Loucy (cell line): ENCODE results near the gene ORMDL3.
"Not testable (repeated sequence)": the region's sequence is repeated elsewhere in the genome, so short reads cannot be mapped to it uniquely, and the experiment has no call there.

Source experiments
- H2AFZ ChIP-seq: fragments of 200-600 bp; sonication (generic); 2 replicates; pipeline ENCODE4 v1.6.0; 2016; ENCODE audit warnings: antibody characterized with exemption, mild to moderate bottlenecking, low read length, moderate library complexity
- H3F3A ChIP-seq: fragments of 200-600 bp; 2 replicates; pipeline ENCODE4 v1.6.0; 2016; ENCODE audit warnings: antibody characterized with exemption, low read depth, mild to moderate bottlenecking
- H3K27me3 ChIP-seq: fragments of 200-600 bp; sonication (generic); 2 replicates; pipeline ENCODE4 v1.6.1; 2014; ENCODE audit warnings: low read length, mild to moderate bottlenecking; ENCODE audit not compliant: insufficient read depth, poor library complexity, severe bottlenecking
- H3K36me3 ChIP-seq: fragments of 200-600 bp; sonication (generic); 2 replicates; pipeline ENCODE4 v1.6.1; 2016; ENCODE audit warnings: low read length; ENCODE audit not compliant: insufficient read depth
- H3K4me1 ChIP-seq: fragments of 200-600 bp; sonication (generic); 2 replicates; pipeline ENCODE4 v1.5.1; 2014; ENCODE audit warnings: low read length, mild to moderate bottlenecking; ENCODE audit not compliant: insufficient read depth, poor library complexity, severe bottlenecking
- H3K4me2 ChIP-seq: fragments of 200-600 bp; sonication (generic); 2 replicates; pipeline ENCODE4 v1.6.0; 2014; ENCODE audit warnings: antibody characterized with exemption, low read length, low read depth, mild to moderate bottlenecking; ENCODE audit not compliant: poor library complexity, severe bottlenecking
- H3K4me3 ChIP-seq: fragments of 200-600 bp; sonication (generic); 2 replicates; pipeline ENCODE4 v1.5.1; 2014; ENCODE audit warnings: low read length, mild to moderate bottlenecking, mixed read lengths; ENCODE audit not compliant: poor library complexity, severe bottlenecking
- H3K79me2 ChIP-seq: fragments of 200-600 bp; sonication (generic); 2 replicates; pipeline ENCODE4 v1.6.1; 2014; ENCODE audit warnings: low read length; ENCODE audit not compliant: insufficient read depth
- H3K9ac ChIP-seq: fragments of 200-600 bp; sonication (generic); 2 replicates; pipeline ENCODE4 v1.6.0; 2014; ENCODE audit warnings: mild to moderate bottlenecking, low read depth, low read length, moderate library complexity; ENCODE audit not compliant: poor library complexity, severe bottlenecking
- H3K9me2 ChIP-seq: fragments of 200-600 bp; sonication (generic); replicated peaks from 2 replicates; pipeline ENCODE4 v1.6.1; 2016; ENCODE audit warnings: low read depth, low read length, mixed read lengths
- H3K9me3 ChIP-seq: fragments of 200-600 bp; sonication (generic); 2 replicates; pipeline ENCODE4 v1.6.1; 2014; ENCODE audit warnings: mild to moderate bottlenecking, antibody characterized with exemption, low read length, low read depth; ENCODE audit not compliant: insufficient read depth
- H4K20me1 ChIP-seq: fragments of 200-600 bp; sonication (generic); 2 replicates; pipeline ENCODE4 v1.6.0; 2014; ENCODE audit warnings: antibody characterized with exemption, low read length, mild to moderate bottlenecking; ENCODE audit not compliant: insufficient read depth, poor library complexity, severe bottlenecking
- EZH2phosphoT487 ChIP-seq: fragments of 200-600 bp; IDR thresholded peaks from 2 replicates; pipeline ENCODE4 v1.6.1; 2018; ENCODE audit warnings: antibody characterized with exemption, mild to moderate bottlenecking, moderate library complexity, borderline replicate concordance
- TF ChIP-seq, protein P1 (sequence below): fragments of 200-600 bp; sonication (generic); conservative IDR thresholded peaks from 2 replicates; pipeline ENCODE4 v1.5.1; 2014; ENCODE audit warnings: mild to moderate bottlenecking, antibody characterized with exemption, low read length

ORMDL3 gene

DNA sequence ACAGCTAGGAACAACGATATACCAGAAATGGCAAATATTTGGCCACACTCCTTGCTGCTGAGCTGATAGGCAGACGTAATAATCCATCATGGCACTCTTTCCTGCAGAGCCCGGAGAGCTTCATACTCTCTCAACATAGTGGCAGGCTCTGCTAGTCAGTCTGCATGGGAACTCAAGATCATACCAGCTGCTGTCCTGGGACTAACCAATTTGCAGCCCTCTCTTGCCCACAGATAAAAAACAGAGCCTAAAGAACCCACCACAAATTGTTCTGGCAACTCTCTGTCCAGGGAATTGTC, 22.5 kb downstream of the ORMDL3 start:
- H3K4me1 ChIP-seq = peaks cover 8% of the 10 kb centered on the region
- no peak overlapping the region for H2AFZ ChIP-seq
- H3K4me2 ChIP-seq = no peak overlapping the region
- no peaks in the 10 kb centered on the region for H3K27me3 ChIP-seq
- H3K9me3 ChIP-seq = no peaks in the 10 kb centered on the region
- no peak overlapping the region for H3K4me3 ChIP-seq
- no peak overlapping the region for H3K9ac ChIP-seq
- TF ChIP-seq, protein P1, sequence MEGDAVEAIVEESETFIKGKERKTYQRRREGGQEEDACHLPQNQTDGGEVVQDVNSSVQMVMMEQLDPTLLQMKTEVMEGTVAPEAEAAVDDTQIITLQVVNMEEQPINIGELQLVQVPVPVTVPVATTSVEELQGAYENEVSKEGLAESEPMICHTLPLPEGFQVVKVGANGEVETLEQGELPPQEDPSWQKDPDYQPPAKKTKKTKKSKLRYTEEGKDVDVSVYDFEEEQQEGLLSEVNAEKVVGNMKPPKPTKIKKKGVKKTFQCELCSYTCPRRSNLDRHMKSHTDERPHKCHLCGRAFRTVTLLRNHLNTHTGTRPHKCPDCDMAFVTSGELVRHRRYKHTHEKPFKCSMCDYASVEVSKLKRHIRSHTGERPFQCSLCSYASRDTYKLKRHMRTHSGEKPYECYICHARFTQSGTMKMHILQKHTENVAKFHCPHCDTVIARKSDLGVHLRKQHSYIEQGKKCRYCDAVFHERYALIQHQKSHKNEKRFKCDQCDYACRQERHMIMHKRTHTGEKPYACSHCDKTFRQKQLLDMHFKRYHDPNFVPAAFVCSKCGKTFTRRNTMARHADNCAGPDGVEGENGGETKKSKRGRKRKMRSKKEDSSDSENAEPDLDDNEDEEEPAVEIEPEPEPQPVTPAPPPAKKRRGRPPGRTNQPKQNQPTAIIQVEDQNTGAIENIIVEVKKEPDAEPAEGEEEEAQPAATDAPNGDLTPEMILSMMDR = no peak
- no peak for TF ChIP-seq EZH2phosphoT487
- no peaks in the 10 kb centered on the region for H3K36me3 ChIP-seq
- no peaks in the 10 kb centered on the region for H3F3A ChIP-seq
- H3K9me2 ChIP-seq = no peaks in the 10 kb centered on the region
- no peaks in the 10 kb centered on the region for H3K79me2 ChIP-seq
- H4K20me1 ChIP-seq = no peaks in the 10 kb centered on the region

DNA sequence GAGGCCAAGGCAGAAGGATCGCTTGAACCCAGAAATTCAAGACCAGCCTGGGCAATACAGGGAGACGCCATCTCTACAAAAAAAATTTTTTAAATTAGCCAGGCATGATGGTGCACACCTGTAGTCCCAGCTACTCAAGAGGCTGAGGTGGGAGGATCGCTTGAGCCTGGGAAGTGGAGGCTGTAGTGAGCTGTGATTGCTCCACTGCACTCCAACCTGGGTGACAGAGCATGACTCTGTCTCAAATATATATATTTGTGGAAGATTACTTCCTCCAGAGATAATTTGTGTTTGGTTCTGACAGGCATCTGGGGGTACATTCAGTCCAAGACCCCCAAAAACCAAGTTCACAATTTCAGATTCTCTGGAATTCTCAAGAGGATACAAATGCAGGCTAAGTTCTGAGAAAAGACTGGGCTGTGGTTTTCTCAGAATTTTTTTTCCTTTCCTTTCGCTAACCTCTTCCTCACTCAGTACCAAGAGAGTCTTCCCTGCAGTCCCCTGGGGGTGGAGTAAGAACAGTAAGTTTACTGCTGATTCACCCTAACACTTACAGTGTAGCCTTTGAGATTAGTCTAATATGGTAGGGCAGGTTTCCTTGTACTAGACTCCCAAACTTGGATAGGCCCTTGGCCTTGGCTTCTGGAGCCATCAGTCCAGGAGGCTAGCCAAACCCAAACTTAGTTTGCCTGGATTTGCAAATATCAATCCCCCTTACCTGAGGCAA, 24.1 kb downstream of the ORMDL3 start:
- Histone ChIP-seq H2AFZ (no peak overlapping the region), H3K4me2 (peak overlapping the region; percentile 32), H3K79me2 (no peaks in the 10 kb centered on the region), H3K9ac (no peak overlapping the region), H3F3A (no peaks in the 10 kb centered on the region), H3K4me1 (peaks cover 8% of the 10 kb centered on the region), H3K9me2 (no peaks in the 10 kb centered on the region), H3K36me3 (no peaks in the 10 kb centered on the region), H3K27me3 (no peaks in the 10 kb centered on the region), H3K9me3 (no peaks in the 10 kb centered on the region), H3K4me3 (peak overlapping the region; percentile 19), H4K20me1 (no peaks in the 10 kb centered on the region)
- TF ChIP-seq, protein P1 = no peak
- TF ChIP-seq EZH2phosphoT487 = no peak

DNA sequence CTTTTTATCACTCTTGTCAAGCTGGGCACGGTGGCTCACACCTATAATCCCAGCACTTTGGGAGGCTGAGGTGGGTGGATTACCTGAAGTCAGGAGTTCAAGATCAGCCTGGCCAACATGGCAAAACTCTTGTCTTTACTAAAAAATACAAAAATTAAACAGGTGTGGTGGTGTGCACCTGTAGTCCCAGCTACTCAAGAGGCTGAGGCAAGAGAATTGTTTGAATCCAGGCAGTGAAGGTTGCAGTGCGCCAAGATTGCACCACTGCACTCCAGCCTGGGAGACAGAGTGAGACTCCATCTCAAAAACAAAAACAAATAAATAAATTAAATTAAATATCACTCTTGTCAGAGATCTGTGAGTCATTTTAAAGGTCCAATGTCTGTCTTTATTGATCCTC, 25.4 kb downstream of the ORMDL3 start:
- H3K4me1 ChIP-seq, H3K27me3 ChIP-seq, H3K79me2 ChIP-seq, H3K4me3 ChIP-seq, H3K36me3 ChIP-seq, H3K9ac ChIP-seq, H2AFZ ChIP-seq, H3F3A ChIP-seq, H3K9me2 ChIP-seq, H3K4me2 ChIP-seq, H3K9me3 ChIP-seq, H4K20me1 ChIP-seq: not testable (repeated sequence)

DNA sequence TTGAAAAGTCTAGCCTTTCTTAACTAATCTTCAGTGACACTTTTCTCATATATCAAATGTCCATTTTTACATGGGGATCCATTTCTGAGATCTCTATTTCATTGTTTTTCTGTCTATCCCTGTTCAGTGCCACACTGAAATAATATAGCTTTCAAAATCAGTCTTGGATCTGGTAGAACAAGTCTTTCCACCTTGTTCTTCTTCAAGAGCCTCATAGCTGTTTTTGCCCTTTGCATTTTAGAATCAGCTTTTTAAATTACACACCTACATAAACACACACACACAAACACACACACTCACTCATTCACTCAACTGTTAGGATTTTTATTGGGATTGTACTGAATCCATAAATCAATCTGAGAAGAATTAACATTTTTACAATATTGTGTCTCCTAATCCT, 28.2 kb downstream of the ORMDL3 start:
- Histone ChIP-seq H3K27me3 (no peaks in the 10 kb centered on the region), H4K20me1 (no peaks in the 10 kb centered on the region), H3K9me2 (no peaks in the 10 kb centered on the region), H3F3A (no peaks in the 10 kb centered on the region), H3K4me1 (peaks cover 8% of the 10 kb centered on the region), H3K9ac (no peak overlapping the region), H3K9me3 (no peaks in the 10 kb centered on the region), H3K79me2 (no peaks in the 10 kb centered on the region), H2AFZ (no peak overlapping the region), H3K36me3 (no peaks in the 10 kb centered on the region), H3K4me3 (no peak overlapping the region), H3K4me2 (no peak overlapping the region)
- TF ChIP-seq, protein P1 = no peak
- no peak for TF ChIP-seq EZH2phosphoT487
